Fibroblast of the aortic adventitia (primary cell): Measurements from ENCODE around the gene TCEAL2. TPM values are rescaled to one million over a fixed set of nuclear protein-coding genes. Genes with fewer than 3 reads are reported as not detected.
"Not testable (repeated sequence)": the region's sequence is repeated elsewhere in the genome, so short reads cannot be mapped to it uniquely, and the experiment has no call there.

Experiments used
- DNase-seq: peaks from one replicate; pipeline ENCODE4 v3.0.0-alpha.2; 2010; ENCODE audit warnings: low read depth
- H3K4me3 ChIP-seq: 2 replicates; pipeline ENCODE4 v1.5.1; 2011; ENCODE audit warnings: low read depth, mild to moderate bottlenecking, control low read depth, low read length, moderate library complexity
- CTCF ChIP-seq: IDR thresholded peaks from 2 replicates; pipeline ENCODE4 v1.5.1; 2011; ENCODE audit warnings: mild to moderate bottlenecking, low read length, control low read depth, inconsistent platforms; ENCODE audit not compliant: insufficient read depth
- total RNA-seq: library from RNA; depleted of rRNA; stranded (reverse); fragments of >200 nt; gene quantifications from 2 replicates; pipeline ENCODE4 v1.2.3, GENCODE V29; 2012; ENCODE audit warnings: low replicate concordance

Gene TCEAL2
- not detected in 2 replicates for total RNA-seq

- not testable (repeated sequence) for DNase-seq, H3K4me3 ChIP-seq
Measured at GRCh38 chrX:102125436-102125835, at the start of gene TCEAL2. TCEAL2 (plus strand) TSS chrX:102125679; CDS start chrX:102126831, 1,152 bp downstream.

- no peak for DNase-seq
- H3K4me3 ChIP-seq, result no peak overlapping the region
- no peak for TF ChIP-seq CTCF
Measured at GRCh38 chrX:102077426-102077825, 48.1 kb upstream of the TCEAL2 start.

GRCh38 chrX:102085706-102086105, 39.8 kb upstream of the TCEAL2 start:
- no peak for DNase-seq
- TF ChIP-seq CTCF, result no peak
- H3K4me3 ChIP-seq, result no peak overlapping the region

GRCh38 chrX:102113367-102113766, 12.1 kb upstream of the TCEAL2 start:
- no peak overlapping the region for H3K4me3 ChIP-seq
- TF ChIP-seq CTCF, result no peak
- no peak for DNase-seq

- no peak overlapping the region for H3K4me3 ChIP-seq
- DNase-seq, result no peak
- no peak for TF ChIP-seq CTCF
Measured at GRCh38 chrX:102115748-102116147, 9.7 kb upstream of the TCEAL2 start.

GRCh38 chrX:102125014-102125413, 465 bp upstream of the TCEAL2 start:
- DNase-seq, H3K4me3 ChIP-seq: not testable (repeated sequence)

GRCh38 chrX:102126080-102126818, 770 bp downstream of the TCEAL2 start:
- not testable (repeated sequence) for DNase-seq, H3K4me3 ChIP-seq

GRCh38 chrX:102126863-102127262, 1.4 kb downstream of the TCEAL2 start:
- no peak for TF ChIP-seq CTCF
- H3K4me3 ChIP-seq, result no peak overlapping the region
- DNase-seq, result no peak
